HL-60 (cell line): Measurements from ENCODE around the gene WNT7A.

ENCODE experiments used
- DNase-seq, 2 experiments: peaks; one replicate each; pipeline ENCODE4 v3.0.0-alpha.2; 2010 to 2020; ENCODE audit warnings: low read depth in 1 of 2, low spot score in 1 of 2
- H3K27ac ChIP-seq: fragments of 250-450 bp; sonication (Bioruptor Pico); replicated peaks from 2 replicates; pipeline ENCODE4 v1.5.1; 2020; ENCODE audit warnings: mild to moderate bottlenecking, moderate library complexity
- H3K27me3 ChIP-seq: fragments of 250-450 bp; sonication (Bioruptor Pico); 2 replicates; pipeline ENCODE4 v1.5.1; 2021; ENCODE audit warnings: mild to moderate bottlenecking, moderate library complexity; ENCODE audit not compliant: insufficient read depth, poor library complexity, severe bottlenecking
- H3K4me3 ChIP-seq: replicated peaks from 2 replicates; pipeline ENCODE4 v1.5.1; 2011; ENCODE audit warnings: mild to moderate bottlenecking, control low read depth, low read length; ENCODE audit not compliant: insufficient read depth
- CTCF ChIP-seq: IDR thresholded peaks from one replicate; pipeline ENCODE4 v1.5.1; 2011; ENCODE audit warnings: low read length, control low read depth, inconsistent platforms; ENCODE audit not compliant: insufficient read depth
- GABPA ChIP-seq: IDR thresholded peaks from 2 replicates; pipeline ENCODE4 v1.6.1; 2012; ENCODE audit warnings: low read depth
- POLR2AphosphoS5 ChIP-seq: IDR thresholded peaks from 2 replicates; pipeline ENCODE4 v1.6.1; 2012; ENCODE audit warnings: low read depth
- REST ChIP-seq: IDR thresholded peaks from 2 replicates; pipeline ENCODE4 v1.6.1; 2012; ENCODE audit warnings: low read depth; ENCODE audit not compliant: insufficient replicate concordance
- SPI1 ChIP-seq: IDR thresholded peaks from 2 replicates; pipeline ENCODE4 v1.6.1; 2012; ENCODE audit warnings: low read depth, mild to moderate bottlenecking, borderline replicate concordance

The WNT7A gene

GRCh38 chr3:13801361-13802204 is 78.3 kb downstream of the WNT7A start:
- no peak for DNase-seq
- Histone ChIP-seq H3K27me3 (peaks cover 7% of the 10 kb centered on the region), H3K4me3 (no peak overlapping the region), H3K27ac (no peak overlapping the region)
- TF ChIP-seq REST (no peak), SPI1 (no peak), POLR2AphosphoS5 (no peak), GABPA (no peak), CTCF (no peak)

GRCh38 chr3:13800064-13800463 is 79.8 kb downstream of the WNT7A start:
- H3K4me3 ChIP-seq: no peak overlapping the region
- TF ChIP-seq CTCF (no peak), POLR2AphosphoS5 (no peak), GABPA (no peak), REST (no peak), SPI1 (no peak)
- DNase-seq: no peak
- no peak overlapping the region for H3K27ac ChIP-seq
- peaks cover 9% of the 10 kb centered on the region for H3K27me3 ChIP-seq

- H3K27ac ChIP-seq: no peak overlapping the region
- TF ChIP-seq CTCF (no peak), SPI1 (no peak), GABPA (no peak), POLR2AphosphoS5 (no peak), REST (no peak)
- no peak overlapping the region for H3K4me3 ChIP-seq
- no peak for DNase-seq
- H3K27me3 ChIP-seq: peaks cover 9% of the 10 kb centered on the region
Measured at GRCh38 chr3:13798401-13798800, 81.5 kb downstream of the WNT7A start.
